DMS 273 (cell line): ENCODE measurements around the gene CCDC180.
"Not testable (repeated sequence)": the region's sequence is repeated elsewhere in the genome, so short reads cannot be mapped to it uniquely, and the experiment has no call there.

Source experiments
- DNase-seq: peaks from one replicate; lab custom pipeline; 2025; ENCODE audit not compliant: unreplicated experiment; lab: John Stamatoyannopoulos, UW

Gene CCDC180

DNA sequence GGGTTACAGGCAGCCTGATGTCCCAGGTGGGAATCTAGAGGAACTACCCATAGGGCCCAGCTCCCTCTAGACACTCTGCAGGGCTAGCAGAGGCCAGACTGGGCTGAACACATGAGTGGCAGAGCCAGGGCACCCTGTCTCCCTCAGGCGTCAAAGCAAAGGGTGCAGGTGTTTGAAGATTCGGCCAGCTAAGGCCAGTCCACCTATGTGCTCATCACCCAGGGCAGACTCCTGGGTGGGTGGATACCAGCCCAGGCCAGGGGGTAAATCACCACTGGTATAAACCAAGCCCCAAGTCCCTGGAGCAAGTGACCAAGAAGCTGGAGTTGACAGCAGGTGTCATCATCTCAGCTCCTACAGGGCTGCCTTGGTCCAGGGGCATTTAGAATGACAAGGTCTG, 3.4 kb downstream of the CCDC180 start:
- no peak for DNase-seq

DNA sequence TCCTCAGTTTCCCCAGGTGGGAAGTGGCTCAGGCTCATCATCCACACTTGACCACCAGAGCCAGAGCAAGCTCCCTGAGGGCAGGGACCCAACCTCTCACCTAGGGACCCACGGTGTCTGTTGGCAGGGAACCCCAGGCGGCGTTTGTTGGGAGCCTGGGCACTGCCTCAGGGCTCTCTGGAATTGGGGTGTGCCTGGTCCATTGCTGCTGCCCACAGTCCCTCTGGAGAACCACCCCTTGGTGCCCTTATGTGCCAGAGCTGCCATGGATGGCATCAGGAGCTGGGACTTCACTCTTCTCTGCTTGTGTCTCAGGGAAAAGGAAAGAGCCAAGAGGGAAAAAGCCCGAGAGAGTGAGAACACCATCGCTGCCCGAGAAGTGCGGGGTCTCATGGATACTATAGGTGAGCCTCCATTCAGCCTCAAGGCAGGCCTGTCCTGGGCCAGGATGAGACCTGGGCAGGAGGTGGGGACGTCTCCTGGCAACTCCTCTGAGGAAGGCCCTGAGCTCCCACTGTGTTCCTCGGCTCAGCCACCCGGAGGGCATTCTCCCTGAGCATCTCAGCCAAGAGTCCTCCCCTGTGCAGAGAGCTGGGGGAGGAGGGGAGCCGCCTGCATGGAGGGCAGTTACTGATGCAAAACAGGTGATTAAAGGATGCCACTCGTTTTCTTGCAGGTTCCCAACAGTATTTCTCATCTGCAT, 4.5 kb downstream of the CCDC180 start:
- no peak for DNase-seq

DNA sequence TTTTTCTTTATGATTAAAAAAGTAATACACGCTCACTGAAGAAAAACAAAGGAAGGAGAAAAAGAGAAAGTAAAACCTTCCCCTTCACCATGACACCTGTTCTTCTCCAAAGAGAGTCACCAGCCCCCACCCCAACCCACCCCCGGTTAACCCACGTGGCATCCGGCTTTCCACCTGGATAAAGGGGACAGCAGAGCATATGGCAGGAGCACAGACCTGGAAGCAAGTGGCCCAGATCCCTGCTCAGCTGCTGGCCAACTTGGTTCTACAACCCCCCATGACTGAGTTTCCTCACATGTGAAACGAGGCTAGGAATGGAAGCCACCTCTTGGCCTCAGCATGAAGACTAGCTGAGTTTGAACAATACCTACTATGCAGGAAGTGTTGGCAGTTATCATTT, 5.1 kb downstream of the CCDC180 start:
- DNase-seq: no peak

DNA sequence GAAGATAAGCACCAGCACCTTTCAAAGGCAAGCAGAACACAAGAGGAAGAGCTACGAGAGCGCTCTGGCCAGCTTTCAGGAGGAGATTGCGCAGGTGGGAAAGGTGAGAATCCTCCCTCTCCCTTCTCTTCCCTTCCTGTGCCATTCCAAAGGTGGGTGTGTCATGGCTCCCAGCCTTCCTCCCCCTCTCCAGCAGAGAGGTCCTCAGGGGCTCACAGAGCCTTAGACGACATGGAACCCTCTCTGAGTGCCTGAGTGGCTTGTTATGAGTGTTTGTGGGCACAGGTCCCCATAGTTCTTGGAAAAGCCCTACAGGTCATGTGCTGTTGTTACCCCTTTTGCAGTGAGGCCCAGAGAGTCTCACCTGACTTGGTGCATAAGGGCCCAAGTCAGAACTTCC, 5.8 kb downstream of the CCDC180 start:
- DNase-seq: no peak

DNA sequence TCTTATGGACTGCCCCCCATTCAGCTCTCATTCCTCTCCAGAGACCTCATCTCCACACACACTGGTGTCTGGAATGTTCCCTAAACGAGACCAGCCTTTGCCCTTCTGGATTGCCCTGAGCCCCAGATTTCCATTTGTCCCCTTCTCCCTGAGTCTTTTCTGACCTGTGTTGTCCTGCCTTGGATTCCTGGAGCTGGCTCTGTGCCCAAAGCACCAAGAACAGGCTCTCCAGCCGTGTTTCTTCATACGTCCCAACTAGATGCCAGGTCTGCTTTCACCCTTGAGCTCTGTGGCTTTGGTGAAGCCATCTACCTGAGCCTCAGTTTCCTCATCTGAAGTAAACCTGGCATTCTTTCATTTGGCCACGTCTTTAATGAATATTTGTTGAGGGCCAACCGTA, 6.3 kb downstream of the CCDC180 start:
- no peak for DNase-seq

DNA sequence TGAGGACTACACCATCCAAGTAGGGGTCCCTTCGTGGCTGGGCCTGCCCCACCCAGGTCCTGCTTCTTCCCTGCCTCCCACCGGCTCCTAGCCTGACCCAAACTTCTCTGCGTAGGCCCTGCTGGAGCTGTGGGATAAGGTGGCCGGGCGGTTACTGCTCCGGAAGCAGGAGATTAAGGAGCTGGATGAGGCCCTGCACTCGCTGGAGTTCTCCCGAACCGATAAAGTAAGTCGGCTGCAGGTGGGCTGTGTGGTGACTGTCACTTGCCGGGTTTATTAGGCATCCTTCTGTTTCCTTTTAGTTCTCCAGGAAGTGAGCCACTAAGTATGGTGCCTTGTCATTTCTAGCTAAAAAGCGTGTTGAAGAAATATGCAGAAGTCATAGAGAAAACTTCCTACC, 7.0 kb downstream of the CCDC180 start:
- no peak for DNase-seq

DNA sequence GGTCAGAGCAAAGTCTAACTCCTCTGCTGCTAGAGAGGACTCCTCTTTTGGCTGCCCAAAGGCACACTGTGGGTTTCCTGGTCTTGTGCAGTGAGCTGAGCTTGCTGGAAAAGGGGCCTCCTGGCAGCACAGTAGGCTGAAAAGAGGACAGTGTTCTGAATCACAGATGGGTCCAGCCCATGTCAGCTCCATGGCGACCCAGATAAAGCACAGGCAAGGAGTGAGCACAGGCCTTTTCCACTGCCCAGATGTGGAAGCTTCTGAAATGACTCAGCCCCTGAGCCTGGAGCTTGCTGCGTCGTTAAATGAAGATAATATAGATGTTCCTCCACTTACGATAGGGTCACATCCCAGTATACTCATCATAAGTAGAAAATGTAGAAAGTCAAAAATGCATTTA, 8.1 kb downstream of the CCDC180 start:
- DNase-seq: no peak

DNA sequence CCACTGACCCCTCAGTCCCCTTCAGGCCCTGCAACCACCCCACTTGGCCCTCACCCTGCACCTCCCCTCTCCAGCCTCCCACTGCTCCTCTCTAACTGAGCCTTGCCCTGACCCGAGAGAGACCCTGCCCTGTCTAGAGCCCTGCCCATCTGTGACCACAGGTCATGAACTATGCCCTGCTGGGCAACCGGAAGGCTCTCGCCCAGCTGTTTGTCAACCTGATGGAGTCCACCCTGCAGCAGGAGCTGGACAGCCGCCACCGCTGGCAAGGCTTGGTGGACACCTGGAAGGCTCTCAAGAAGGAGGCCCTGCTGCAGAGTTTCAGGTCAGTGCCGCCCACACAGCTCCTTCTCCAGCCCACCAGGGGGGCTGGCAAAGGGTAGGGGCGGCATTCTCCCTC, 9.4 kb downstream of the CCDC180 start:
- DNase-seq: no peak

DNA sequence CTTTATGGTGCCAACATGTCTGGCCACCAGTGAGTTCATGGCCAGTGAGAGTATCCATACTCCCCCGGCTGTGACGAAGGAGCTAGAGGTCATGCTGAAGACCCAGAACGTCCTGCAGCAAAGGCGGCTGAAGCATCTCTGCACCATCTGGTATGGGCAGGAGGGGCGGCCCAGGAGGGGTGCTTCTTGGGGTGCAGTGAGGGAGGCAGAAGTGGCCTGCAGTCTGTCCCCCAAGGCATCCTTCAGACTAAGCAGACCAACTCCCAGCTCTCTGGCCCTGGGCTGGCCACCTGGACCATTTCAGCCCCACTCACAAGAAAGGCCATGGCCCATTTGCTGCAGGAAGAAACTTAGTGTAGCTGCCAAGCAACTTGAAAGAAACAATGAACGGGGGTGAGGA, 11.0 kb downstream of the CCDC180 start:
- no peak for DNase-seq

DNA sequence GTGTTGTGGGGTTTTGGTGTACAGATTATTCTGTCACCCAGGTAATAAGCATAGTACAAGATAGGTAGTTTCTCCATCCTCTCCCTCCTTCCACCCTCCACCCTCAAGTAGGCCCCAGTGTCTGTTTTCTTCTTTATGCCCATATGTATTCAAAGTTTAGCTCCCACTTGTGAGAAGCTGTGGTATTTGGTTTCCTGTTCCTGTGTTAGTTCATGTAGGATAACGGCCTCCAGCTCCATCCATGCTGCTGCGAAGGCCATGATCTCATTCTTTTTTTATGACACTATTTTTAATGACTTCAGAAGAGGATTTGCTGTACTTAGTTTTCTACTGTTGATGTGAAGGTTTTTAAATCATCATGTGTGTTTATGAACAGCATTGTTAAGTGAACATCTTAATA, 11.9 kb downstream of the CCDC180 start:
- no peak for DNase-seq

DNA sequence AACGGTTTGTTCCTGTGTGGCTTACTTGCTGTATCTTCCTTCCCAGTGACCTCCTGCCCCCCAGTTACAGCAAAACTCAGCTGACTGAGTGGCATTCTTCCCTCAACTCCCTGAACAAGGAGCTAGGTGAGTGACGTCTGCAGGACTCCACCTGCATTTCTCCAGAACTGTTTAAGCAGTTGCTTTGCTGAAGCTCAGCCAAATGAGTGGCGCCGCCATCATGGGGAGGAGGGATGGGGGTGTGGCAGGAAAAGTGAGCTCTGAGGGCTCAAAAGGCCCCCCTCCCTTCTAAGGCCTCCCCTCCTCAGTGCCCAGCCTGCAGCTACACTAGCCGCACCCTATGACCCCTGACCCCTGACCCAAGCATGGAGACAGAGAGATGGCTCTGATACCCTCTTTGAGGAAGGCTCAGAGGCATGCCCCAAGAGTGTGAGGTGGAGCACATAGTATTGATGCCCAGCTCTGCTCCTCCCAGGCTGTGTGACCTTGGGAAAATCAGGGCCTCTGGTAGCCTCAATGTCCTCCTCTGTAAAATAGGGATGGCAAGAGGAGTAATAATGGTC, 12.7 kb downstream of the CCDC180 start:
- DNase-seq: no peak

DNA sequence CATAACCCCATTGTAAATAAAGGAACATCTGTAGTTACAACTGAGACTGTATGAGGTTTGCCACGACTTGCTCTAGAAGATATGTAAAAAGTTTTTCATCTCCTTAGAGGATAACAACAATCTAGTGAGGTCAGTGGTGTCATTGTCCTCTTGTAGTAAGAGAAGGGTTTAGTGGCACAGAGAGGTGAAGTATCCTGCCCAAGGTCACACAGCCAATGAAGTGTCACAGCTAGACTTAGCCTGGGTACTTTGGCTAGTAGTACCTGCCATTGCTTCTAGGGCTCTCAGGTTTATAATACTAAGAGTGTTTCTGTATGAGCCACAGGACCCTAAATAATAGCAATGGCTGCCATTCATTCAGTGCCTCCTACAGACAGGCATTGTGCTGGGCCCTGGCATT, 13.8 kb downstream of the CCDC180 start:
- no peak for DNase-seq

DNA sequence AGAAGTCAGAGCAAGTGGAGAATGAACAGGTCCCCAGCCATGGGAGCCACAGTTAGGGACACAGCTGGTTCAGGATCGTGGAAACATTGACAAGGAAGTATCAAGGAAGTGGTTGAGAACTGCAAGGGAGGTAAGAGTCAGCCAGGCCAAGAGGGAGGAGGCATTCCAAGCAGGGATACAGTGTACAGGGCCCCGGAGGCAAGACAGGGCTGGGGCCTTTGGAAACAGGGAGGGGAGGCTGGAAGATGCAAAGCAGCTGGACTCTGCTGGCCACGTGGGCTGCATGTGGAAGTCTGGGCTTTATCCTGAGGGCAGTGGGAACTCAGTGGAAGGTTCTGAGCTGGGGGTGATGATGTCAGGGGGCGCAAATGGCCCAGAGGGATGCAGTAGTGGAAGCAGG, 14.2 kb downstream of the CCDC180 start:
- DNase-seq: no peak

DNA sequence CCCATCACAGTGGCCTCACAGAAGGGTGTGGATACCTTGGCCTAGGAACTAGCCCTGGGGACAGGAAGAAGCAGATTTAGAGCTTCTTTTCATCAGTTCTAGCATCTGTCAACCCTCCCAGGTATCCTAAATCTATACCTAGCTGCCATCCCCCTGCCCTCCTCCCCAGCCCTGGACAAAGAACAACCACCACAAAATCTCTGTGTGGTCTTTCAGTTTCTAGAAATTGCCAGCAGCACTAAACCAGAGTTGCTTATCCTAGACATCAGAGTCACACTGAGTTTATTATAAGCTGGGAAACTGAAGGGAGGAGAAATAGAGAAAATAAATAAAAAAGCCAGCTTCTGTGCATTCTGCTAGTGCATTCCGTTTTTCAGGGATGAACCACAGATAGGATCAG, 14.6 kb downstream of the CCDC180 start:
- no peak for DNase-seq

DNA sequence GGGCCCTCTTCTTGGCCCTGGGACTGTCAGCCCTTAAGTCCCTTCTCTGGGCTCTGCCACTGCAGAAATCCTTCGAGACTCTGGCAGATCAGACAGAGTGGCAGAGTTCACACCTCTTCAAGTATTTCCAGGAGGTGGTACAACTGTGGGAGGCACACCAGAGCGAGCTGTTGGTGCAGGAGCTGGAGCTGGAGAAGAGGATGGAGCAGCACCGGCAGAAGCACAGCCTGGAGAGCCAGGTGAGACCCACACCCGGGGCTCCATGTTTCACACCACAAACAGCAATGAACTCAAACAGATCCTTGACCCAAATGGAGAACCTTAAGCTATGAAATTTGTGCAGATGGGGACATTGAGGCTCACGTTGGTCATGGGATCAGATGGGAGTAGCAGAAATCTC, 17.5 kb downstream of the CCDC180 start:
- DNase-seq: no peak

DNA sequence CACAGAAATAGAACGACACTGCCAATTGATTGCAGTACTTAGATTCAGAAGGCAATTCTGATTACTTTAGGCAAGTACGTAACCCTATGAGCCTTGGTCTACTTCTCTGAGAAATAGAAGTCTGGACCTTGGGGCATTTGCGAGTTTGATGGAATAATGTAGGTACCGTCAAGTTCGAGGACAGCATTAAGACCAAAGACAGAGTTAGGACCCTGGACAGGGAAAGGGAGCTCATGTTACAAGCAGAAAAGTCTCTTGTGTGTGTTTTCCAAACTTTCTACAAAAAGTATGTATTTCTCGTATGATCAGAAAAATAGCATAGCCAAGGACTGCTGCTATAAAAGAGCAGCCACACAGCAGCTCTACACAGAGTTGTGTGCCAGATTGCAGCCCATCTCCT, 20.1 kb downstream of the CCDC180 start:
- DNase-seq: no peak

DNA sequence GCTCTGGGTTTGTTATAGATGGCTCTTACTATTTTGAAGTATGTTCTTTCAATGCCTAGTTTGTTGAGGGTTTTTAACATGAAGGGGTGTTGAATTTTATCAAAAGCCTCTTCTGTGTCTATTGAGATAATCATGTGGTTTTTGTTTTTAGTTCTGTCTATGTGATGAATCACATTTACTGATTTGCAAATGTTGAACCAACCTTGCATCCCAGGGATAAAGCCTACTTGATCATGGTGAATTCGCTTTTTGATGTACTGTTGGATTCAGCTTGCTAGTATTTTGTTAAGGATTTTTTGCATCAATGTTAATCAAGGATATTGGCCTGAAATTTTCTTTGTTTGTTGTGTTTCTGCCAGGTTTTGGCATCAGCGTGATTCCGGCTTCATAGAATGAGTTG, 25.5 kb downstream of the CCDC180 start:
- DNase-seq: no peak

DNA sequence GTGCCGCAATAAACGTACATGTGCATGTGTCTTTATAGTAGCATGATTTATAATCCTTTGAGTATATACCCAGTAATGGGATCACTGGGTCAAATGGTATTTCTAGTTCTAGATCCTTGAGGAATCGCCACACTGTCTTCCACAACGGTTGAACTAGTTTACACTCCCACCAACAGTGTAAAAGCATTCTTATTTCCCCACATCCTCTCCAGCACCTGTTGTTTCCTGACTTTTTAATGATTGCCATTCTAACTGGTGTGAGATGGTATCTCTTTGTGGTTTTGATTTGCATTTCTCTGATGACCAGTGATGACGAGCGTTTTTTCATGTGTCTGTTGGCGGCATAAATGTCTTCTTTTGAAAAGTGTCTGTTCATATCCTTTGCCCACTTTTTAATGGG, 28.2 kb downstream of the CCDC180 start:
- DNase-seq: not testable (repeated sequence)

DNA sequence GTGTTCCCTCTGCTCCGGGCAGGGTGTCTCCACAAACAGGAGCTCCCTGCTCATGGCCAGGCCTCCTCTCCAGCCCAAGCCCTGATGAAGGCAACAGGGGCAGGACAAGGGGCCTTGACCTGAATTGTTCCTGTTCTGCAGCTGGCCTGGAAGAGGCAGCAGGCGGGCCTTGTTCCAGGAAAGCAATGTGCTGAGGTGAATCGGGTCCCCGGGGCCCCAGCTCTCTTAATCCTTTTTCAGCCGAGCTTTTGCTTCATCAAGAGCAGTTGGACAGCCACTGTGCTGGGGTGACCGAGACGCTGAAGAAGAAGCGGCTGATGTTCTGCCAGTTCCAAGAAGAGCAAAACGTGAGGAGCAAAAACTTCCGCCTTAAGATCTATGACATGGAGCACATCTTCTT, 41.4 kb downstream of the CCDC180 start:
- no peak for DNase-seq

DNA sequence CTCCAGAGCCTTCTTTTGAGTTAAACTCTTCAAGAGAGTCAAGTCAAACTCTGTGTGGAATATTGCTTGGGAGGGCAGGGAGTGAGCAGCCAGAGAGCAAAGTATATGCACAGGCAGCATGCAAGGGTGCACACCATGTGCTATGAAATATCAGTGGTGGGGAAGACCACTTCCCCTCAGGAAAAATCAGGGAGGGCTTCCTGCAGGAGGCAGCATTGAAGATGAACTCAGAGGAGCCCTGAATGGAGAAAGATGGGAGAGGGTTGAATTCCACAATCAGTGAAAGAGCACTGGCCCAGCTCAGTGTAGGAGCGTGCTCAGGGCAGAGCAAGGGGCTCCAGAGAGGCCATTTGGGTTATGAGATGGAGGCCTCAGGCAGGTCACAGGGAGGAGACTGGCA, 41.9 kb downstream of the CCDC180 start:
- no peak for DNase-seq

DNA sequence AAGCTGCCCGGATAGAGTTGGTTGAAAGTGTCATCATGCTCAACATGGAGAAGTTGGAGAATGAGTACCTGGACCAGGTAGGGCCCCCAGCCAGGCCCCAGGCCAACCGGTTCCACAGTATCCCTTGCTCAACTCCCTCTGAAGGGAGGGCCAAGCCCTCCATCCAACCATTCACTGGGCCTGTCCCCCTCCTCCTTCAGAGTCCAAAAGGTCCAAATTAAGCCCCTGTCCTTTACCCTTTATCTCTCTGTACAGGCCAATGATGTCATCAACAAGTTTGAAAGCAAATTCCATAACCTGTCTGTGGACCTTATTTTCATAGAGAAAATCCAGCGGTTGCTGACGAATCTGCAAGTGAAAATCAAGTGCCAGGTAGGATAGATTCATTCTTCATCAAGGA, 47.2 kb downstream of the CCDC180 start:
- DNase-seq: no peak

DNA sequence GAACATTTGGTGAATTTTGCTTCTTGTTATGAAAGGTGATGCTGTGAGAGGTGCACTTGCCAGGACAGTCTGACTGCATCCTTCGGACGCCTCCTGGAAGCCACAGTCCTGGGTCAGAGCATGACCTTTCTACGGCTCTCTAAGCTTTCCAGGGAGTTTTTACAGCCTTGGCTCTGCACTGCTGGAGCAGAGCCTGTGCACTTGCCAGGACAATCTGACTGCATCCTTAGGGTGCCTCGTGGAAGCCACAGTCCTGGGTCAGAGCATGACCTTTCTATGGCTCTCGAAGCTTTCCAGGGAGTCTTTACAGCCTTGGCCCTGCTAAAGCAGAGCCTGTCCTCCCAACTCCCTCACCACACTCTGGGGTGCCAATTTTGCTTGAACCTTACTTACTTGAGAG, 49.6 kb downstream of the CCDC180 start:
- no peak for DNase-seq
